Caco-2 (cell line): ENCODE data around the gene SMYD5. TPM values are rescaled to one million over a fixed set of nuclear protein-coding genes. Genes with fewer than 3 reads are reported as not detected.

Experiments
- BruUV-seq: library from RNA; stranded (reverse); fragments of 400-500 nt; replicated peaks from 2 replicates; lab custom pipeline; 2021; lab: Mats Ljungman, UMichigan
- CTCF ChIA-PET: fragments of 300-600 bp; sonication (Branson Sonifier 250); formaldehyde crosslinking; loops from one replicate; lab custom pipeline; 2022; ENCODE audit warnings: antibody characterized with exemption; lab: Charles Lee
- POLR2A ChIA-PET: fragments of 300-600 bp; sonication (Branson Sonifier 250); formaldehyde crosslinking; loops from one replicate; lab custom pipeline; 2022; ENCODE audit warnings: antibody characterized with exemption; lab: Charles Lee
- DNase-seq, 2 experiments: peaks; one replicate each; pipeline versions ENCODE4 v3.0.0 to v3.0.0-alpha.2; 2020 to 2022
- H3K27me3 ChIP-seq: replicated peaks from 2 replicates; pipeline ENCODE4 v1.6.0; 2011; ENCODE audit warnings: low read length; ENCODE audit not compliant: control insufficient read depth, insufficient read depth
- H3K36me3 ChIP-seq: 2 replicates; pipeline ENCODE4 v1.5.1; 2011; ENCODE audit warnings: low read length; ENCODE audit not compliant: control insufficient read depth, insufficient read depth
- H3K4me1 ChIP-seq: fragments of 250-450 bp; sonication (Bioruptor Pico); 2 replicates; pipeline ENCODE4 v1.5.1; 2020; ENCODE audit warnings: mild to moderate bottlenecking
- H3K4me3 ChIP-seq: 2 replicates; pipeline ENCODE4 v1.5.1; 2011; ENCODE audit warnings: low read depth, mild to moderate bottlenecking, control low read depth, low read length
- H3K9me3 ChIP-seq: fragments of 250-450 bp; sonication (Bioruptor Pico); 2 replicates; pipeline ENCODE4 v1.5.1; 2020; ENCODE audit warnings: mild to moderate bottlenecking, moderate library complexity
- H3K27ac Mint-ChIP-seq: one replicate; pipeline ENCODE4 v1.8.0; 2022; ENCODE audit warnings: mixed read lengths; ENCODE audit not compliant: unreplicated experiment
- H3K27me3 Mint-ChIP-seq: one replicate; pipeline ENCODE4 v1.8.0; 2022; ENCODE audit warnings: mixed read lengths; ENCODE audit not compliant: insufficient read depth, unreplicated experiment
- H3K36me3 Mint-ChIP-seq: one replicate; pipeline ENCODE4 v1.8.0; 2022; ENCODE audit warnings: mild to moderate bottlenecking, mixed read lengths; ENCODE audit not compliant: insufficient read depth, unreplicated experiment
- H3K4me1 Mint-ChIP-seq: one replicate; pipeline ENCODE4 v1.8.0; 2022; ENCODE audit warnings: low read depth, mixed read lengths; ENCODE audit not compliant: unreplicated experiment
- H3K4me3 Mint-ChIP-seq: one replicate; pipeline ENCODE4 v1.8.0; 2022; ENCODE audit warnings: mild to moderate bottlenecking, moderate library complexity, mixed read lengths; ENCODE audit not compliant: unreplicated experiment
- H3K9me3 Mint-ChIP-seq: one replicate; pipeline ENCODE4 v1.8.0; 2022; ENCODE audit warnings: mixed read lengths; ENCODE audit not compliant: unreplicated experiment
- CTCF ChIP-seq, 2 experiments: fragments of 200-600 bp in 1 of 2; IDR thresholded peaks; 1 replicate in 1 of 2; 2 replicates in 1 of 2; pipeline versions ENCODE4 v1.5.1 to v1.8.0; 2011 to 2022; ENCODE audit warnings: antibody characterized with exemption in 1 of 2, control low read depth in 1 of 2, inconsistent platforms in 1 of 2, low read depth in 1 of 2, low read length in 1 of 2, mild to moderate bottlenecking in 1 of 2, moderate library complexity in 1 of 2; ENCODE audit not compliant: insufficient read depth in 1 of 2, severe bottlenecking in 1 of 2, unreplicated experiment in 1 of 2
- intact Hi-C: fragments of 100-400 bp; cut with micrococcal nuclease; formaldehyde crosslinking; loops from one replicate; pipeline ENCODE4 v1.10.0; 2022; ENCODE audit not compliant: unreplicated experiment
- total RNA-seq: library from RNA; stranded (reverse); gene quantifications from 2 replicates; pipeline ENCODE4 v1.2.3, GENCODE V29; 2022

The SMYD5 gene
- total RNA-seq, 1 experiment from 2014 or later = 65.8 TPM

- Histone ChIP-seq H3K27me3 (no peaks in the 10 kb centered on the region), H3K4me1 (peaks cover 20% of the 10 kb centered on the region), H3K36me3 (no peaks in the 10 kb centered on the region), H3K9me3 (no peaks in the 10 kb centered on the region), H3K4me3 (no peak overlapping the region)
- intact Hi-C loops = loop anchor here (1.0 to 5.0 kb wide), 5 partner anchors 13 to 319 kb away; no protein-coding TSS in a partner anchor
- CTCF ChIA-PET = interaction anchor here (0.6 to 3.2 kb wide), 24 partner anchors 10 to 325 kb away, joined by 3 to 105 read pairs (median 4); partner anchors contain the start of genes CCT7, NOTO, PRADC1 and RAB11FIP5
- no peak for DNase-seq
- Mint-ChIP-seq H3K27ac (no peak overlapping the region), H3K9me3 (no peaks in the 10 kb centered on the region), H3K27me3 (no peaks in the 10 kb centered on the region), H3K36me3 (peaks cover 10% of the 10 kb centered on the region), H3K4me3 (no peak overlapping the region), H3K4me1 (peaks cover 9% of the 10 kb centered on the region)
- BruUV-seq = no TSS peak
- POLR2A ChIA-PET = interaction anchor here (0.5 to 1.9 kb wide), 4 partner anchors 20 to 322 kb away, joined by 4 to 9 read pairs (median 6); partner anchors contain the start of gene PRADC1
- no peak for TF ChIP-seq CTCF (IDR thresholded peaks at IDR 0.05; ENCODE audit: insufficient read depth in 1 of 2, low read depth in 1 of 2, low read length in 1 of 2, severe bottlenecking in 1 of 2, unreplicated experiment in 1 of 2)
These were observed 2.0 kb upstream of the SMYD5 start for GRCh38 chr2:73212098-73212447.

DNA sequence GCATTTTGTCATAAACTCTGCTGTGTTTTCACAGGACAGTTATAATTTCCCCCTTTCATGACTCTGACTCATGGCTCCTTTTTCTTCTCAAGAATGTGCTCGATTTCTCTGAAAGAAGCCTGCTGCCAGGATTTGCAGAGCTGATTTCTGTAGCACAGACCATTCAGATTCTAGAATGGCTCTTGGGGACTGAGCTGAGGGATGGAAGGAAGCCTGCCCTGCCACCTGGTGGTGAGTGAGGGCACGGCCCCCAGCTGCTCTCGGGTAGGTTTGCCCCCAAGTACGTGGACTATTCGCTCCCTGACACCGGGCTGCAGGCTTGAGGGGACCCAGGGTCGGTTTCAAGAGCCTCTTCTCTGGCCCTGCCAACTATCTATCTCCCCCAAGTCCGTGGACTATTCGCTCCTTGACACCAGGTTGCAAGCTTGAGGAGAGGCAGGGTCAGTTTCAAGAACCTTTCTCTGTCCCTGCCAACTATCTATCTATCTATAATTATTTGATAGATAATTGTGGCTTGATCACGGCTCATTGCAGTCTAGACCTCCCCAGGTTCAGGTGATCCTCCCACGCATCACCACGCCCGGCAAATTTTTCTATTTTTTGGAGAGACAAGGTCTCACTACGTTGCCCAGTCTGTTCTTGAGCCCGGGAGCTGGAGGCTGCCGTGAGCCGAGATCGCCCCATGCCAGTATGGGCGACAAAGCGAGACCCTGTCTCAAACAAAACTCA is 1.4 kb upstream of the SMYD5 start:
- H3K27ac Mint-ChIP-seq = no peak overlapping the region
- peak overlapping the region; percentile 89 for H3K4me3 Mint-ChIP-seq
- TF ChIP-seq CTCF (IDR thresholded peaks at IDR 0.05; ENCODE audit: insufficient read depth in 1 of 2, low read depth in 1 of 2, low read length in 1 of 2, severe bottlenecking in 1 of 2, unreplicated experiment in 1 of 2) = peak; percentile 95
- H3K9me3 Mint-ChIP-seq = no peaks in the 10 kb centered on the region
- no peak overlapping the region for H3K4me3 ChIP-seq
- peaks cover 9% of the 10 kb centered on the region for H3K4me1 Mint-ChIP-seq
- peaks cover 10% of the 10 kb centered on the region for H3K36me3 Mint-ChIP-seq
- H3K9me3 ChIP-seq = no peaks in the 10 kb centered on the region
- DNase-seq = peak; percentile 70 to 87
- no peaks in the 10 kb centered on the region for H3K27me3 Mint-ChIP-seq
- intact Hi-C loops = loop anchor here (1.0 to 5.0 kb wide), 5 partner anchors 13 to 320 kb away; no protein-coding TSS in a partner anchor
- no peaks in the 10 kb centered on the region for H3K36me3 ChIP-seq
- ChIA-PET POLR2A (interaction anchor here (0.5 to 1.9 kb wide), 4 partner anchors 21 to 322 kb away, joined by 4 to 9 read pairs (median 6); partner anchors contain the start of gene PRADC1), CTCF (interaction anchor here (0.6 to 3.2 kb wide), 25 partner anchors 10 to 325 kb away, joined by 3 to 105 read pairs (median 4); partner anchors contain the start of genes CCT7, NOTO, PRADC1 and RAB11FIP5)
- no peaks in the 10 kb centered on the region for H3K27me3 ChIP-seq
- no TSS peak for BruUV-seq
- peaks cover 20% of the 10 kb centered on the region for H3K4me1 ChIP-seq

DNA sequence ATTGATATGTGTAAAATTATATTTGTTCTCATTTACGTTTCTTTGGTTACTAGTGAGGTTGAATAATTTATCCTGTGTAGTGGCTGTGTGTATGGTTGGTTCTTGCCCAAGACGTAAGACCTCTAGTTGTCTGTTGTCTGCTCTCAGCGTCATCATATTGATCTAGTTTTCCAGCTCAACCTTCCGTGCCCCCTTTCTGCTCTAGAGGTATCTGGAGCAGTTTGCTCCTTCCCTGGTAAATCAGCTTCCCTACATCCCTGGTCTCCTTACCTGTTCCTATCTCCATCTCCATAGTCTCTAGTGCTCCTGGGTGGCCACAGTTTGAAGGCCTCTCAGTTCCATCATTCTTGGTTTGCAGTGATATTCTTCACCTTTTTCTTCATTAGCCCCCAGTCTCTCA is 1.2 kb downstream of the SMYD5 start:
- Histone ChIP-seq H3K4me3 (peak overlapping the region; percentile 98), H3K36me3 (no peaks in the 10 kb centered on the region), H3K9me3 (no peaks in the 10 kb centered on the region), H3K4me1 (peaks cover 20% of the 10 kb centered on the region), H3K27me3 (no peaks in the 10 kb centered on the region)
- TF ChIP-seq CTCF (IDR thresholded peaks at IDR 0.05; ENCODE audit: insufficient read depth in 1 of 2, low read depth in 1 of 2, low read length in 1 of 2, severe bottlenecking in 1 of 2, unreplicated experiment in 1 of 2) = no peak
- ChIA-PET POLR2A (interaction anchor here (1.7 kb wide), 1 partner anchor 19 kb away, joined by 8 read pairs; the partner anchor contains the start of genes CCT7 and PRADC1), CTCF (interaction anchor here (1.0 to 1.3 kb wide), 3 partner anchors 18 to 53 kb away, joined by 3 to 5 read pairs (median 3); partner anchors contain the start of gene PRADC1)
- H3K9me3 Mint-ChIP-seq = no peaks in the 10 kb centered on the region
- BruUV-seq = no TSS peak
- peaks cover 14% of the 10 kb centered on the region for H3K36me3 Mint-ChIP-seq
- H3K4me3 Mint-ChIP-seq = peak overlapping the region; percentile 89
- DNase-seq = no peak
- peaks cover 9% of the 10 kb centered on the region for H3K4me1 Mint-ChIP-seq
- intact Hi-C loops = loop anchor here (2.0 kb wide), 1 partner anchor 46 kb away; no protein-coding TSS in a partner anchor
- H3K27ac Mint-ChIP-seq = peak overlapping the region; percentile 29
- H3K27me3 Mint-ChIP-seq = no peaks in the 10 kb centered on the region
